ENCODE results near the gene AIP. TPM values are rescaled to one million over a fixed set of nuclear protein-coding genes. Genes with fewer than 3 reads are reported as not detected.

AIP gene
- total RNA-seq, 1 donor from 2014 or later = 79.5 TPM

DNA sequence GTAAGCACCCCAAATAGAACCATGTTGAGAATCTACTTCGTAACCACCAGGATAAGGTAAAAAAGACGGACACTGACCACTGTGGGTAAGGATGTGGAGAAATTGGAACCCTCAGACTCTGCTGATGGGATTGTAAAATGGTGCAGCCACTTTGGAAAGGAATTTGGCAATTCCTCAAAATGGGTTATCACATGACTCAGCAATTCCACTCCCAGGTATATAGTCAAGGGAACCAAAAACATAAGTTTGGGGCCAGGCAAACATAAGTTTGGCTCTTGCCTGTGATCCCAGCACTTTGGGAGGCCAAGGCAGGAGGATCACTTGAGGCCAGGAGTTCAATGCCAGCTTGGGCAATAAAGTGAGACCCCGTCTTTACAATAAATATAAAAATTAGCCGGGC is 45.5 kb downstream of the AIP start:
- DNase-seq (ENCODE audit: low read depth in 2 of 2) = no peak

DNA sequence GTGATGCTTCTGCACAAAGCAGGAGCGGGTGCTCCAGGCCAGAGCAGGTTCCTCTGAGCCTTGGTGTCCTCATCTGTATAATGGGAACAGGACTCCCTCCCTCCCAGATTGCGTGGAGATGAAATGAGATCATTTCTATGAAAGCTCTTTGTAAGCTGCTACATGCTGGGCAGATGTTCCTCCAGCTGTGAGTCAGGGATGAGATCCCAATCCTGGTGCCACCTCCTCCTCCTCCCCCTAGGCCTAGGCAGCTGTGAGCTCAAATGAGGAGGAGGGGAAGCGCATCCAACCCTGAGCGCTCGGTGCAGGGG is 47.4 kb downstream of the AIP start:
- no peak for DNase-seq (ENCODE audit: low read depth in 2 of 2)

DNA sequence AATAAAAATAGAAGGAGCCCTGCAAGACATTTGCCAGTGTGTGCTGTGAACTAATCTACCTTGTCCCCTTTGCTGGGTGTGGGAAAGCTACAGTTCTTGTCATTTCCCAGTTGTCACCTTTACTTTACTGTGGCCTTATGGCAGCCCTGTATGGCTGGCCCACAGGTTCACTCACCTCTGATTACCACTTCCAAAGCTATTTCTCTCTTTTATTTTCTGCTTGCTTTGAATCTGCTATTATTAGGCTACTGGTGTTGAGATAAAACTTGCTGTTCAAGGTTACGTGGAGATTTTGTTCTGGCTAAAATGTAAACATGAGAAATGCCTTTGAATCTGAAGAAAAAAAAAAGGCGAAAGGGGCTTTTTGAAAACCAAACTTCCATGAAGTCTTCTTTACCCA is 50.1 kb downstream of the AIP start:
- no peak for DNase-seq (ENCODE audit: low read depth in 2 of 2)

DNA sequence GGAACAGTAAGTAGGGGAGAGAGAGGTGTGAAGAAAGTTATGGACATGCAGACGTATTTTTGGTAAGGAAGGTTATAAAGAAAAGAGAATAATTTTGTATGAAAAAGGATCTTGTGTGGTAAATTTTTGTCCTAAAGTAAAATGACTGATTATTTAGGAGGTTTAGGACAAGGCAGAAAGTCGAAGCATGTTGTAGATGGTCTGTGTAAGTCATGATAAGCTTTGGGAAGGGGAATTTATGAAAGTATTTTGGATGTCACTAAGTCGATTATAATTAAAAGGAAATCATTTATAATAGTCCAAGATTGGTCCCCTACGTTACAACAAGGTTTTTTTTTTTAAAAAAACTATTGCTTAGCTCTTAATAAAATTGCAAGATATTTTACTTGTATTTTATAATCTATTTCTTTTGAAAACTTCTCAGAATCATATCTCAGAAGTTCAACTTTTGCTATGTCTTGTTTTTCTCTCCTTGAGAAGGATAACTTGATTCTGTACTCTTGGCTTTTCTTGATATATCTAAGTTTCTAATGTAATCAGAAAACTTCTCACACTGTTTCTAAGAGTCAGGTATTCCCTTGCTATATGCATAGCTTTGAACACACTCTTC is 51.3 kb downstream of the AIP start:
- no peak for DNase-seq (ENCODE audit: low read depth in 2 of 2)

DNA sequence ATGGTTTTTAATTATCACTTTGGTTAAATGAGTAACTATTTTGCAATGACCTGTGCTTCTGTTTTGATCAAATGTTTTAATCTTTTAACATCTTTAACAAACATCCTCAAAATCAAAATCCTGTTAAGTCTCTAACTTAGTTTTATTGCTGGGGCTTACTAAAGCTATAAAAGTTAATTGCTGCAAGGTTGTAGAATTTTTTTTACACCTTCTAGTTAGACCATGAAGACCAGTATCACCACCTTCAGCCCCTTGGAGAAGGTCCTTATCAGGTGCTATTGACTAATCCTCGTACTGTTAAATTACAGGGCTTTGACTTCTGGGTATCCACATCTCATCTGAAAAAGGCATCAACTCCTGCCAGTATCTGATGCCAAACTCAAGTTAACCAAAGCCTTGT is 52.7 kb downstream of the AIP start:
- DNase-seq (ENCODE audit: low read depth in 2 of 2) = no peak

DNA sequence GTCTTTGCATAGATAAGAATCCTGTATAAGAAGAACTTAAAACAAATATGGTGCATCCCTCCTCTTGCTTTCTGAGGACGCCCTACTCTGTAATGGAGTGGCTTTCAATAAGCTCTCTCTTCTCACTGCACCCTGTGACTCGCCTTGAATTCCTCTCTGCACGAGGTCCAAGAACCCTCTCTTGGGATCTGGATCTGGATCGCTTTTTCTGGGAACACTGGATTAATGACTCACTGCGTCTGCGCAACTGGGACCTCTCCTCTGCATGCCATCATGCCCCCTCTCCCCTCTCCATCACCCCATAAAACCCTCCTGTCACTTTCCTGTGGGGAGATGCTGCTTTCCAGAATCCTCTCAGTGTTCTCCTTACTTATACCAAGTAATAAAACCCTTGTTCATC is 55.5 kb downstream of the AIP start:
- DNase-seq (ENCODE audit: low read depth in 2 of 2) = no peak

DNA sequence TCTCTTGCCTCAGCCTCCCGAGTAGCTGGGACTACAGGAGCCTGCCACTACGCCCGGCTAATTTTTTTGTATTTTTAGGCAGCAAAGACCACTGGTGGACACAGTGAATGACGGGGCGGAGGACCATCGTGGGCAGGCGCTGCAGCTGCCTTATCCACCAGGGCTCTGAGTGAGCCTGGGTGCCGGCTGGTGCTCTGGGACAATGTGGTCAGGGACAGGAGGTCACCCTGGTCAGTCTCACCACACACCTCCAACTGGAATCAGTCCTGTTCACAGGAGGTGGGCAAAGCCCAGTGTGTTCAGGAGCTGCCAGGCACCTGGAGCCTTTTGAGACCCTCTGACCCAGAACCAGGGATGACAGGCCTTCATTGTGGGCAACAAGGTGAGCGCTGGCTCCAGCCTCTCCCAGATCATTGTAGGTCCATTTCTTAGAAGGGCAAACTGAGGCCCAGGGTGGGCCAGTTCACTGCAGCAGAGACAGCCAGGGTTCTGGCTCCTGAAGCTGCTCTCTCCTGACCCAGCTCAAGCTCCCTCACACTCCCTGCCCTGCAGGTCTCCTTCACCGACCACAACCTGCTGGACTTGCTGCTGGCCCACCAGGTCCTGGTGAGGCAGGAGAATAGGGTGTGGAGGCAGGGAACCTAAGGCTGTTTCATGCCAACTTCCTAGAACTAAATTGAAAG is 56.1 kb downstream of the AIP start:
- DNase-seq (ENCODE audit: low read depth in 2 of 2) = no peak

DNA sequence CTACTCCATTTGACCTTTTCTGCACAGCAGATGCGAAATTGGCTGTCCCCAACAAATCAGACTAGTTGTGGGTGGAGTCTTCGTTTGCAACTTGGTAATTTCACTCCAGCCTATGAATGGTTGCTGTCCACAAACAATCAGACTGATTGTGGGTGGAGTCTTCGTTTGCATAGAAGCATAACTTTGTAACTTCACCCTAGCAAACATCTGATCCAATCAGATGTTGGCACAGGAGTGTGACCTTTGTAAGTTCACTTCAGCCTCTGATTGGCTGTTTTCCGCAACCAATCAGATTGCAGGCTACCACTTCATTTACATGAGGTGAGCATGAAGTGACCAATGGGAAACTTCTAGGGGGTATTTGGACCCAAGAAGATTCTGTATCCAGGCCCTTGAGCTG is 56.7 kb downstream of the AIP start:
- DNase-seq (ENCODE audit: low read depth in 2 of 2) = no peak

Other genes starting within 250 kb of the AIP start
- 25.9 and 37.7 TPM in 2 replicates for gene GRK2, start 216.6 kb upstream of the AIP start, total RNA-seq
- 17.7 and 24.8 TPM in 2 replicates for gene ANKRD13D, start 193.7 kb upstream of the AIP start, total RNA-seq
- 7.2 and 11.5 TPM in 2 replicates for gene SSH3, start 179.5 kb upstream of the AIP start, total RNA-seq
- 26.2 and 32.4 TPM in 2 replicates for gene POLD4, start 129.5 kb upstream of the AIP start, total RNA-seq
- 1.7 and 2.4 TPM in 2 replicates for gene CLCF1, start 109.4 kb upstream of the AIP start, total RNA-seq
- 3.6 and 5.3 TPM in 2 replicates for gene RAD9A, start 91.0 kb upstream of the AIP start, total RNA-seq
- 234 and 250 TPM in 2 replicates for gene PPP1CA, start 81.2 kb upstream of the AIP start, total RNA-seq
- 0.13 TPM in 2 replicates for gene TBC1D10C, start 78.9 kb upstream of the AIP start, total RNA-seq
- gene CARNS1, start 67.3 kb upstream of the AIP start, total RNA-seq = 0.13 and 0.26 TPM in 2 replicates
- 30.5 and 31.5 TPM in 2 replicates for gene RPS6KB2, start 54.5 kb upstream of the AIP start, total RNA-seq
- 0.51 TPM in 1 of 2 replicates, not detected in the other for gene PTPRCAP, start 45.3 kb upstream of the AIP start, total RNA-seq
- gene CORO1B, start 39.5 kb upstream of the AIP start, total RNA-seq = 117 and 144 TPM in 2 replicates
- not detected in 2 replicates for gene GPR152, start 30.3 kb upstream of the AIP start, total RNA-seq
- gene CABP4, start 27.7 kb upstream of the AIP start, total RNA-seq = 0.89 and 1.5 TPM in 2 replicates
- 11.9 and 35.1 TPM in 2 replicates for gene TMEM134, start 13.8 kb upstream of the AIP start, total RNA-seq
- 6.3 and 7.3 TPM in 2 replicates for gene PITPNM1, start 22.3 kb downstream of the AIP start, total RNA-seq
- 15.3 and 18.7 TPM in 2 replicates for gene CDK2AP2, start 25.1 kb downstream of the AIP start, total RNA-seq
- not detected in 2 replicates for gene CABP2, start 40.4 kb downstream of the AIP start, total RNA-seq
- 721 and 972 TPM in 2 replicates for gene GSTP1, start 100.8 kb downstream of the AIP start, total RNA-seq
- gene NDUFV1, start 123.9 kb downstream of the AIP start, total RNA-seq = 161 and 166 TPM in 2 replicates
- 6.8 and 15.5 TPM in 2 replicates for gene NUDT8, start 146.9 kb downstream of the AIP start, total RNA-seq
- not detected in 2 replicates for gene TBX10, start 156.7 kb downstream of the AIP start, total RNA-seq
- gene ACY3, start 167.7 kb downstream of the AIP start, total RNA-seq = not detected in 2 replicates
- gene ALDH3B2, start 191.6 kb downstream of the AIP start, total RNA-seq = not detected in 2 replicates